ENCODE measurements around the gene RASGRF1.
"Not testable (repeated sequence)": the region's sequence is repeated elsewhere in the genome, so short reads cannot be mapped to it uniquely, and the experiment has no call there.

Gene RASGRF1

DNA sequence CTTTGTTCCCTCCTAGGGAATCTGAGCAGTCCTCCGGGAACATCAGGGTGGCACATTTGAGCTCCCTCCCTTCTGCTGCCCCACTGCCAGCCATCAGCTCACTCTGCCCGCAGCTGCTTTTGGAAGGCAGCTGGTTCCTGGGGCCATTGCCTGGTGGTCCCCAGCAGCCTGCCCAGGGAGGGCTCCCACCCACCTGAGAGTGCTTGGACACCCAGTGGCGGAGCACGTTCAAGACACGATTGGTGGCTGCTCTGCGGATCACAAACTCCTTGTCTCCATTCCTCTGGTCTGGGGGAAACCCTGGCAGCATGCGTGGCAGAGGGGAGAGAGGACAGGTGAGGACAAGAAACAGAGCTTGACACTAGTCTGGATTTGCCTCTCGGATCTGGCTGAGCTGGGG is 92.1 kb downstream of the RASGRF1 start:
- TF ChIP-seq, protein P1, sequence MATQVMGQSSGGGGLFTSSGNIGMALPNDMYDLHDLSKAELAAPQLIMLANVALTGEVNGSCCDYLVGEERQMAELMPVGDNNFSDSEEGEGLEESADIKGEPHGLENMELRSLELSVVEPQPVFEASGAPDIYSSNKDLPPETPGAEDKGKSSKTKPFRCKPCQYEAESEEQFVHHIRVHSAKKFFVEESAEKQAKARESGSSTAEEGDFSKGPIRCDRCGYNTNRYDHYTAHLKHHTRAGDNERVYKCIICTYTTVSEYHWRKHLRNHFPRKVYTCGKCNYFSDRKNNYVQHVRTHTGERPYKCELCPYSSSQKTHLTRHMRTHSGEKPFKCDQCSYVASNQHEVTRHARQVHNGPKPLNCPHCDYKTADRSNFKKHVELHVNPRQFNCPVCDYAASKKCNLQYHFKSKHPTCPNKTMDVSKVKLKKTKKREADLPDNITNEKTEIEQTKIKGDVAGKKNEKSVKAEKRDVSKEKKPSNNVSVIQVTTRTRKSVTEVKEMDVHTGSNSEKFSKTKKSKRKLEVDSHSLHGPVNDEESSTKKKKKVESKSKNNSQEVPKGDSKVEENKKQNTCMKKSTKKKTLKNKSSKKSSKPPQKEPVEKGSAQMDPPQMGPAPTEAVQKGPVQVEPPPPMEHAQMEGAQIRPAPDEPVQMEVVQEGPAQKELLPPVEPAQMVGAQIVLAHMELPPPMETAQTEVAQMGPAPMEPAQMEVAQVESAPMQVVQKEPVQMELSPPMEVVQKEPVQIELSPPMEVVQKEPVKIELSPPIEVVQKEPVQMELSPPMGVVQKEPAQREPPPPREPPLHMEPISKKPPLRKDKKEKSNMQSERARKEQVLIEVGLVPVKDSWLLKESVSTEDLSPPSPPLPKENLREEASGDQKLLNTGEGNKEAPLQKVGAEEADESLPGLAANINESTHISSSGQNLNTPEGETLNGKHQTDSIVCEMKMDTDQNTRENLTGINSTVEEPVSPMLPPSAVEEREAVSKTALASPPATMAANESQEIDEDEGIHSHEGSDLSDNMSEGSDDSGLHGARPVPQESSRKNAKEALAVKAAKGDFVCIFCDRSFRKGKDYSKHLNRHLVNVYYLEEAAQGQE (IDR thresholded peaks at IDR 0.05; ENCODE audit: insufficient replicate concordance, low read depth): no peak
- TF ChIP-seq CTCF (IDR thresholded peaks at IDR 0.05; ENCODE audit: insufficient read depth, low read length) (no peak), POLR2AphosphoS5 (IDR thresholded peaks at IDR 0.05; ENCODE audit: low read depth) (no peak), GABPA (IDR thresholded peaks at IDR 0.05; ENCODE audit: low read depth) (no peak), SPI1 (IDR thresholded peaks at IDR 0.05; ENCODE audit: borderline replicate concordance, low read depth) (no peak)
- Histone ChIP-seq H3K27me3 (ENCODE audit: insufficient read depth, poor library complexity, severe bottlenecking) (no peaks in the 10 kb centered on the region), H3K27ac (replicated peaks) (no peak overlapping the region), H3K4me3 (replicated peaks; ENCODE audit: insufficient read depth, low read length) (no peak overlapping the region)
- DNase-seq (ENCODE audit: low read depth in 1 of 2, low spot score in 1 of 2): no peak

GRCh38 chr15:78997981-78998499 is 92.5 kb downstream of the RASGRF1 start:
- Histone ChIP-seq H3K27ac (replicated peaks) (no peak overlapping the region), H3K4me3 (replicated peaks; ENCODE audit: insufficient read depth, low read length) (no peak overlapping the region), H3K27me3 (ENCODE audit: insufficient read depth, poor library complexity, severe bottlenecking) (no peaks in the 10 kb centered on the region)
- no peak for TF ChIP-seq SPI1 (IDR thresholded peaks at IDR 0.05; ENCODE audit: borderline replicate concordance, low read depth)
- no peak for DNase-seq (ENCODE audit: low read depth in 1 of 2, low spot score in 1 of 2)

DNA sequence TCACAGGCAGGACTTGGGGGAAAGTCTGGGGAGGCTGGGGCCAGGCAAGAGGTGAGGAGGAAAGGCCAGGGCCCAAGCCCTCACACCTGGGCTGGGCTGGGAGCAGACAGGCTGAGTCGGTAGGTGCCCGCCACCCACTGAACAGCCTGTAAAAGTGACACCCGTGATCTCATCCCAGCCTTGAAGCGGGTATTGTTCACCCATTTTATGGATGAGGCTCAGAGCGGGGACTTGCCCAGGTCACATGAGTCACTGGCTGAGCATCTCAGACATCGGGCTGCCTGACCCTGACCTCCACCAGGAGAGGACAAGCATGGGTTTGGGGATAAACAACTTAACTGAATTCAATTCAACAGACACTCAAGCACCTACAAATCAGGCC is 93.7 kb downstream of the RASGRF1 start:
- DNase-seq (ENCODE audit: low read depth in 1 of 2, low spot score in 1 of 2): no peak
- Histone ChIP-seq H3K4me3 (replicated peaks; ENCODE audit: insufficient read depth, low read length) (no peak overlapping the region), H3K27me3 (ENCODE audit: insufficient read depth, poor library complexity, severe bottlenecking) (no peaks in the 10 kb centered on the region), H3K27ac (replicated peaks) (no peak overlapping the region)
- TF ChIP-seq POLR2AphosphoS5 (IDR thresholded peaks at IDR 0.05; ENCODE audit: low read depth): no peak
- TF ChIP-seq GABPA (IDR thresholded peaks at IDR 0.05; ENCODE audit: low read depth): no peak
- TF ChIP-seq, protein P1 (IDR thresholded peaks at IDR 0.05; ENCODE audit: insufficient replicate concordance, low read depth): no peak
- TF ChIP-seq SPI1 (IDR thresholded peaks at IDR 0.05; ENCODE audit: borderline replicate concordance, low read depth): no peak
- no peak for TF ChIP-seq CTCF (IDR thresholded peaks at IDR 0.05; ENCODE audit: insufficient read depth, low read length)

- Histone ChIP-seq H3K27ac (replicated peaks) (no peak overlapping the region), H3K4me3 (replicated peaks; ENCODE audit: insufficient read depth, low read length) (no peak overlapping the region), H3K27me3 (ENCODE audit: insufficient read depth, poor library complexity, severe bottlenecking) (no peaks in the 10 kb centered on the region)
- no peak for DNase-seq (ENCODE audit: low read depth in 1 of 2, low spot score in 1 of 2)
- TF ChIP-seq SPI1 (IDR thresholded peaks at IDR 0.05; ENCODE audit: borderline replicate concordance, low read depth): no peak
- no peak for TF ChIP-seq GABPA (IDR thresholded peaks at IDR 0.05; ENCODE audit: low read depth)
- TF ChIP-seq CTCF (IDR thresholded peaks at IDR 0.05; ENCODE audit: insufficient read depth, low read length): no peak
- TF ChIP-seq POLR2AphosphoS5 (IDR thresholded peaks at IDR 0.05; ENCODE audit: low read depth): no peak
- TF ChIP-seq, protein P1 (IDR thresholded peaks at IDR 0.05; ENCODE audit: insufficient replicate concordance, low read depth): no peak
Measured at GRCh38 chr15:78995921-78996893, 94.4 kb downstream of the RASGRF1 start.

DNA sequence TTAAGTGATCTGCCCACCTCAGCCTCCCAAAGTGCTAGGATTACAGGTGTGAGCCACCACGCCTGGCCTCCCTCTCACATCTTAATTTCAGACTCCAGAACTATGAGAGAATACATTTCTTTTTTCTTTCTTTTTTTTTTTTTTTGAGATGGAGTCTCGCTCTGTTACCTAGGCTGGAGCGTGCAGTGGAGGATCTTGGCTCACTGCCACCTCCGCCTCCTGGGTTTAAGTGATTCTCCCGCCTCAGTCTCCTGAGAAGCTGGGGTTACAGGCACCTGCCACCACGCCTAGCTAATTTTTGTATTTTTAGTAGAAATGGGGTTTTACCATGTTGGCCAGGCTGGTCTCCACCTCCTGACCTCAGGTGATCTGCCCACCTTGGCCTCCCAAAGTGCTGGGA is 95.4 kb downstream of the RASGRF1 start:
- H3K4me3 ChIP-seq (replicated peaks; ENCODE audit: insufficient read depth, low read length); DNase-seq (ENCODE audit: low read depth in 1 of 2, low spot score in 1 of 2); H3K27ac ChIP-seq (replicated peaks); H3K27me3 ChIP-seq (ENCODE audit: insufficient read depth, poor library complexity, severe bottlenecking): not testable (repeated sequence)
